K562 (cell line): ENCODE data around the gene SEMA5A. TPM values are rescaled to one million over a fixed set of nuclear protein-coding genes. Genes with fewer than 3 reads are reported as not detected.

ENCODE experiments used
- ATAC-seq: fragments of 200-7000 bp; cut with Tn5 transposase; 3 replicates; pipeline ENCODE4 v1.9.1; 2020; ENCODE audit warnings: moderate library complexity
- BruUV-seq: library from RNA; stranded (reverse); fragments of 400-500 nt; replicated peaks from 2 replicates; lab custom pipeline; 2021; lab: Mats Ljungman, UMichigan
- CTCF ChIA-PET: fragments of 300-600 bp; formaldehyde crosslinking; extraction: SDS; loops from one replicate; lab custom pipeline; 2021; ENCODE audit warnings: low intra/inter-chr PET ratio; lab: Yijun Ruan, JAX
- POLR2A ChIA-PET: fragments of 300-600, 350-650 bp; sonication (Branson Sonifier 250); formaldehyde crosslinking; extraction: SDS; loops from one replicate; lab custom pipeline; 2021; ENCODE audit warnings: antibody characterized with exemption, inconsistent platforms; lab: Yijun Ruan, JAX
- DNase-seq, 4 experiments: peaks; one replicate each; pipeline versions ENCODE4 v3.0.0 to v3.0.0-alpha.2; 2011 to 2018; ENCODE audit warnings: low spot score in 3 of 4, mixed read lengths in 3 of 4; ENCODE audit errors: extremely low read depth in 1 of 4
- FAIRE-seq: peaks from 2 replicates; lab custom pipeline; 2011; peaks lifted over from hg19 to GRCh38; lab: Jason Lieb, UNC
- H2AFZ ChIP-seq: 2 replicates; pipeline ENCODE4 v1.6.0; 2011; ENCODE audit warnings: low read depth, low read length, control low read depth, inconsistent platforms
- H3K27ac ChIP-seq: fragments of 200-600 bp; 3 replicates; pipeline ENCODE4 v1.8.0; 2011; ENCODE audit warnings: low read depth, mild to moderate bottlenecking, control low read depth, inconsistent platforms, low read length, moderate library complexity, mixed read lengths; ENCODE audit errors: extremely low read depth
- H3K27me3 ChIP-seq, 2 experiments: fragments of 300-600 bp in 1 of 2; 2 replicates in 1 of 2; 3 replicates in 1 of 2; pipeline versions ENCODE4 v1.6.0 to v1.8.0; 2011; ENCODE audit warnings: inconsistent platforms in 2 of 2, low read length in 2 of 2, mild to moderate bottlenecking in 1 of 2, mixed read lengths in 1 of 2, moderate library complexity in 1 of 2; ENCODE audit not compliant: control insufficient read depth in 2 of 2, insufficient read depth in 2 of 2
- H3K36me3 ChIP-seq: fragments of 300-600 bp; 3 replicates; pipeline ENCODE4 v1.8.0; 2011; ENCODE audit warnings: mild to moderate bottlenecking, low read length, inconsistent platforms; ENCODE audit not compliant: control insufficient read depth, insufficient read depth
- H3K4me1 ChIP-seq, 2 experiments: fragments of 200-600 bp in 1 of 2; replicated peaks in 1 of 2; 2 replicates in 1 of 2; 3 replicates in 1 of 2; pipeline versions ENCODE4 v1.5.1 to v1.8.0; 2011; ENCODE audit warnings: inconsistent platforms in 2 of 2, low read length in 2 of 2, mild to moderate bottlenecking in 1 of 2, mixed read lengths in 1 of 2, moderate library complexity in 1 of 2; ENCODE audit not compliant: control insufficient read depth in 2 of 2, insufficient read depth in 2 of 2
- H3K4me2 ChIP-seq: 2 replicates; pipeline ENCODE4 v1.6.1; 2011; ENCODE audit warnings: low read length, control low read depth, inconsistent platforms, mixed read lengths; ENCODE audit not compliant: insufficient read depth
- H3K4me3 ChIP-seq: fragments of 200-600 bp; sonication (generic), shearing (Covaris generic); 2 replicates; pipeline ENCODE4 v1.5.1; 2016; ENCODE audit warnings: control low read depth, inconsistent platforms
- H3K79me2 ChIP-seq: fragments of 200-600 bp; 3 replicates; pipeline ENCODE4 v1.8.0; 2011; ENCODE audit warnings: low read length, inconsistent platforms; ENCODE audit not compliant: control insufficient read depth, insufficient read depth
- H3K9ac ChIP-seq, 2 experiments: 2 replicates each; pipeline versions ENCODE4 v1.6.0 to v1.6.1; 2011; ENCODE audit warnings: low read depth in 2 of 2, low read length in 2 of 2, control low read depth in 1 of 2, inconsistent platforms in 1 of 2, mild to moderate bottlenecking in 1 of 2, mixed read lengths in 1 of 2; ENCODE audit not compliant: insufficient read depth in 1 of 2
- H3K9me1 ChIP-seq: one replicate; pipeline ENCODE4 v1.6.0; 2011; ENCODE audit warnings: inconsistent platforms, mild to moderate bottlenecking, low read length, moderate library complexity; ENCODE audit not compliant: control insufficient read depth, insufficient read depth
- H3K9me3 ChIP-seq: replicated peaks from 2 replicates; pipeline ENCODE4 v1.5.1; 2011; ENCODE audit warnings: low read depth, low read length, inconsistent platforms; ENCODE audit not compliant: control insufficient read depth, insufficient read depth
- H4K20me1 ChIP-seq: replicated peaks from 2 replicates; pipeline ENCODE4 v1.6.1; 2011; ENCODE audit warnings: low read length, inconsistent platforms, mixed read lengths; ENCODE audit not compliant: control insufficient read depth, insufficient read depth
- ARID4B ChIP-seq: sonication (generic); formaldehyde crosslinking; IDR thresholded peaks from 2 replicates; pipeline ENCODE4 v1.8.0; 2022; ENCODE audit warnings: mild to moderate bottlenecking, missing genetic modification reagents
- BRD4 ChIP-seq: fragments of 200-600 bp; sonication (generic); IDR thresholded peaks from 2 replicates; pipeline ENCODE4 v1.6.1; 2017; ENCODE audit warnings: inconsistent platforms
- CBX5 ChIP-seq: IDR thresholded peaks from 2 replicates; pipeline ENCODE4 v1.6.1; 2014; ENCODE audit warnings: low read depth, borderline replicate concordance
- CTBP1 ChIP-seq: fragments of 450-650 bp; IDR thresholded peaks from 2 replicates; pipeline ENCODE4 v1.6.1; 2016; ENCODE audit warnings: borderline replicate concordance
- EP400 ChIP-seq: fragments of 450-650 bp; IDR thresholded peaks from 2 replicates; pipeline ENCODE4 v1.6.1; 2017; ENCODE audit warnings: antibody characterized with exemption, mild to moderate bottlenecking, moderate library complexity
- HES1 ChIP-seq: fragments of 450-650 bp; IDR thresholded peaks from 2 replicates; pipeline ENCODE4 v1.6.1; 2016; ENCODE audit warnings: low read depth, mild to moderate bottlenecking, moderate library complexity
- HMG20A ChIP-seq: fragments of 450-650 bp; formaldehyde crosslinking; conservative IDR thresholded peaks from 2 replicates; pipeline ENCODE4 v1.4.0; 2020; ENCODE audit warnings: mild to moderate bottlenecking, mixed read lengths
- MCM5 ChIP-seq: fragments of 450-650 bp; IDR thresholded peaks from 2 replicates; pipeline ENCODE4 v1.6.1; 2016; ENCODE audit warnings: low read depth
- NR1H2 ChIP-seq: sonication (generic); formaldehyde crosslinking; IDR thresholded peaks from 2 replicates; pipeline ENCODE4 v1.4.0; 2020; ENCODE audit warnings: mild to moderate bottlenecking, missing genetic modification reagents
- RAD51 ChIP-seq: fragments of 450-650 bp; IDR thresholded peaks from 2 replicates; pipeline ENCODE4 v1.7.1; 2016; ENCODE audit warnings: low read depth, mild to moderate bottlenecking, borderline replicate concordance
- ZFP30 ChIP-seq: fragments of 250-450 bp; sonication (Bioruptor Pico); IDR thresholded peaks from 2 replicates; pipeline ENCODE4 v1.8.0; 2022; ENCODE audit warnings: moderate library complexity, mild to moderate bottlenecking, inconsistent platforms, borderline replicate concordance
- ZNF165 ChIP-seq: fragments of 250-450 bp; sonication (Bioruptor Pico); IDR thresholded peaks from 2 replicates; pipeline ENCODE4 v1.4.0; 2020; ENCODE audit warnings: borderline replicate concordance
- ZNF197 ChIP-seq: fragments of 200-800 bp; sonication (Bioruptor generic); IDR thresholded peaks from 2 replicates; pipeline ENCODE4 v1.6.1; 2016; ENCODE audit warnings: low read depth, missing genetic modification characterization, missing compliant biosample characterization
- ZNF23 ChIP-seq: fragments of 250-450 bp; sonication (Bioruptor Pico); IDR thresholded peaks from 2 replicates; pipeline ENCODE4 v1.4.0; 2020; ENCODE audit warnings: mild to moderate bottlenecking
- ZNF561 ChIP-seq: fragments of 450-650 bp; formaldehyde crosslinking; conservative IDR thresholded peaks from 2 replicates; pipeline ENCODE4 v1.4.0; 2020; ENCODE audit warnings: mild to moderate bottlenecking, moderate library complexity
- whole genome bisulfite sequencing: fragments of 100-300 bp; shearing (Covaris generic); methylation state at CpG from one replicate; pipeline ENCODE4 v1.1.6; 2016; ENCODE audit warnings: low coverage, mixed read lengths; ENCODE audit not compliant: insufficient coverage; ENCODE audit errors: missing lambda C conversion rate; 5-methylcytosine and 5-hydroxymethylcytosine counted together
- in situ Hi-C: fragments of 300-500 bp; cut with MboI; formaldehyde crosslinking; loops from 4 replicates; pipeline ENCODE4 v1.15.0; 2018; ENCODE audit warnings: inconsistent platforms, mixed read lengths
- intact Hi-C: fragments of 100-400 bp; cut with micrococcal nuclease; formaldehyde crosslinking; loops from 2 replicates; pipeline ENCODE4 v1.14.2; 2022
- polyA plus RNA-seq, 8 experiments: library from polyadenylated mRNA; depleted of rRNA in 4 of 8; stranded (reverse) in 5 of 8; unstranded in 3 of 8; fragments of >200 nt; fragmentation: Nextera tagmentation in 2 of 8; fragmentation: Illumina TruSeq in 1 of 8; extraction: Ambion mirVana in 2 of 8; extraction: Trizol in 1 of 8; gene quantifications; 2 replicates each; pipeline versions ENCODE4 v1.2.1 to v1.2.3, GENCODE V29; 2011 to 2014; ENCODE audit warnings: inconsistent platforms in 1 of 8, missing spikeins in 1 of 8
- total RNA-seq, 7 experiments: library from RNA; depleted of rRNA in 6 of 7; stranded (reverse); fragments of >200 nt in 6 of 7; fragmentation: Illumina TruSeq in 2 of 7; extraction: Trizol in 2 of 7; gene quantifications; 2 replicates each; pipeline versions ENCODE4 v1.2.1 to v1.2.3, GENCODE V29; 2011 to 2021; ENCODE audit warnings: low replicate concordance in 1 of 7

Gene SEMA5A
- total and polyA plus RNA-seq, 9 of the 15 experiments (the other 6 are each of a cell fraction or from before 2014, with no cell fraction given): 0.02 TPM; not detected in 8

GRCh38 chr5:9390113-9390512 lies 155.8 kb downstream of the SEMA5A start (continued):
- TF ChIP-seq ARID4B (CRISPR knock-in tag) (no peak), CTBP1 (no peak), MCM5 (no peak), HMG20A (CRISPR knock-in tag) (no peak)

- no peaks in the 10 kb centered on the region for H3K36me3 ChIP-seq
- ATAC-seq: no peak
- intact Hi-C loops: no loop called here
- no TSS peak for BruUV-seq
- H3K27me3 ChIP-seq: no peaks in the 10 kb centered on the region
- DNase-seq: no peak
- no peak overlapping the region for H3K4me2 ChIP-seq
- ChIA-PET POLR2A (no interaction called here), CTCF (no interaction called here)
- H3K4me3 ChIP-seq: no peak overlapping the region
- WGBS: 2% methylated on average over 4 of the region's 5 CpGs
- H3K79me2 ChIP-seq: no peaks in the 10 kb centered on the region
- H4K20me1 ChIP-seq: no peaks in the 10 kb centered on the region
- H3K27ac ChIP-seq: no peak overlapping the region
- no peak for TF ChIP-seq ZNF197
- TF ChIP-seq ZNF165 (CRISPR knock-in tag): no peak
- no peak for TF ChIP-seq HES1
- no peak for TF ChIP-seq RAD51
- TF ChIP-seq ZNF23 (CRISPR knock-in tag): no peak
- TF ChIP-seq CBX5: no peak
- TF ChIP-seq ZNF561 (CRISPR knock-in tag): no peak
- no peak for TF ChIP-seq BRD4
- no peak for TF ChIP-seq EP400
- TF ChIP-seq ZFP30 (CRISPR knock-in tag): no peak
- TF ChIP-seq NR1H2 (CRISPR knock-in tag): no peak
- in situ Hi-C loops: no loop called here
- no peaks in the 10 kb centered on the region for H3K9me1 ChIP-seq
- FAIRE-seq: no peak
- no peaks in the 10 kb centered on the region for H3K4me1 ChIP-seq
- no peak overlapping the region for H2AFZ ChIP-seq
- H3K9me3 ChIP-seq: no peaks in the 10 kb centered on the region; the same call in 1 of the 2 replicates
- no peak overlapping the region for H3K9ac ChIP-seq
Measured at GRCh38 chr5:9388941-9389674, 156.8 kb downstream of the SEMA5A start.
